K562 (cell line): ENCODE measurements around the gene KRTCAP2. TPM values are rescaled to one million over a fixed set of nuclear protein-coding genes. Genes with fewer than 3 reads are reported as not detected.

Experiments
- CCAR2 ChIP-seq: fragments of 200-400 bp; formaldehyde crosslinking; IDR thresholded peaks from 2 replicates; pipeline ENCODE4 v1.6.1; 2017; ENCODE audit warnings: mild to moderate bottlenecking, low read depth, low read length
- CREB3L1 ChIP-seq: fragments of 450-650 bp; IDR thresholded peaks from 2 replicates; pipeline ENCODE4 v1.6.1; 2014; ENCODE audit warnings: low read depth, mild to moderate bottlenecking, moderate library complexity, borderline replicate concordance
- EHMT2 ChIP-seq: fragments of 450-650 bp; IDR thresholded peaks from 2 replicates; pipeline ENCODE4 v1.6.1; 2018; ENCODE audit warnings: antibody characterized with exemption
- EP400 ChIP-seq: fragments of 450-650 bp; IDR thresholded peaks from 2 replicates; pipeline ENCODE4 v1.6.1; 2017; ENCODE audit warnings: antibody characterized with exemption, mild to moderate bottlenecking, moderate library complexity
- JUNB ChIP-seq: fragments of 450-650 bp; formaldehyde crosslinking; conservative IDR thresholded peaks from 2 replicates; pipeline ENCODE4 v1.4.0; 2020; ENCODE audit warnings: mild to moderate bottlenecking
- KDM4B ChIP-seq, 2 experiments: fragments of 450-650 bp in 1 of 2; sonication (generic) in 1 of 2; IDR thresholded peaks; 2 replicates each; pipeline ENCODE4 v1.6.1; 2016 to 2017; ENCODE audit warnings: borderline replicate concordance in 2 of 2, antibody characterized with exemption in 1 of 2, low read depth in 1 of 2, mild to moderate bottlenecking in 1 of 2
- MBD2 ChIP-seq: sonication (generic); IDR thresholded peaks from 2 replicates; pipeline ENCODE4 v1.6.1; 2016; ENCODE audit warnings: low read depth, borderline replicate concordance
- NCOA1 ChIP-seq: fragments of 450-650 bp; IDR thresholded peaks from 2 replicates; pipeline ENCODE4 v1.6.1; 2016; ENCODE audit warnings: low read depth
- NR2C1 ChIP-seq, 2 experiments: fragments of 450-650 bp; IDR thresholded peaks; 2 replicates each; pipeline ENCODE4 v1.6.1; 2017; ENCODE audit warnings: mild to moderate bottlenecking in 2 of 2, antibody characterized with exemption in 1 of 2, inconsistent platforms in 1 of 2, missing compliant biosample characterization in 1 of 2, missing genetic modification characterization in 1 of 2
- NRF1 ChIP-seq, 2 experiments: fragments of 450-650 bp; IDR thresholded peaks in 1 of 2; conservative IDR thresholded peaks in 1 of 2; 2 replicates each; pipeline ENCODE4 v1.6.1; 2014; ENCODE audit warnings: mild to moderate bottlenecking in 2 of 2
- POU5F1 ChIP-seq: fragments of 150-350 bp; IDR thresholded peaks from 2 replicates; pipeline ENCODE4 v1.6.1; 2014; ENCODE audit warnings: borderline replicate concordance, low read length, low read depth, mild to moderate bottlenecking; ENCODE audit not compliant: partially characterized antibody
- PRPF4 ChIP-seq: fragments of 200-400 bp; formaldehyde crosslinking; IDR thresholded peaks from one replicate; pipeline ENCODE4 v1.6.1; 2017; ENCODE audit warnings: low read length, low read depth, mild to moderate bottlenecking; ENCODE audit not compliant: insufficient read depth, poor library complexity, severe bottlenecking
- RNF219 ChIP-seq: fragments of 250-450 bp; sonication (Bioruptor Pico); IDR thresholded peaks from 2 replicates; pipeline ENCODE4 v1.5.0; 2022; ENCODE audit warnings: mild to moderate bottlenecking
- SMAD1 ChIP-seq: fragments of 150-350 bp; IDR thresholded peaks from 2 replicates; pipeline ENCODE4 v1.6.1; 2014; ENCODE audit warnings: low read length, low read depth; ENCODE audit not compliant: partially characterized antibody
- STAT5B ChIP-seq: fragments of 250-450 bp; sonication (Bioruptor Pico); IDR thresholded peaks from 2 replicates; pipeline ENCODE4 v1.8.0; 2021; ENCODE audit warnings: mild to moderate bottlenecking, inconsistent platforms
- SUPT5H ChIP-seq: fragments of 450-650 bp; IDR thresholded peaks from 2 replicates; pipeline ENCODE4 v1.6.1; 2016
- TBL1XR1 ChIP-seq, 2 experiments: IDR thresholded peaks; 2 replicates each; pipeline ENCODE4 v1.6.1; 2012; ENCODE audit warnings: improper control_type of control experiment in 2 of 2, low read length in 2 of 2, mild to moderate bottlenecking in 1 of 2
- TRIM24 ChIP-seq, 2 experiments: fragments of 450-650 bp; IDR thresholded peaks; 2 replicates each; pipeline ENCODE4 v1.6.1; 2016
- ZEB2 ChIP-seq: fragments of 450-650 bp; IDR thresholded peaks from 2 replicates; pipeline ENCODE4 v1.6.1; 2016
- ZNF140 ChIP-seq: fragments of 250-450 bp; sonication (Bioruptor Pico); IDR thresholded peaks from 2 replicates; pipeline ENCODE4 v1.8.0; 2021; ENCODE audit warnings: moderate library complexity, mild to moderate bottlenecking, inconsistent platforms
- ZNF253 ChIP-seq: fragments of 250-450 bp; sonication (Bioruptor Pico); conservative IDR thresholded peaks from 2 replicates; pipeline ENCODE4 v1.6.1; 2021; ENCODE audit warnings: mild to moderate bottlenecking
- ZNF311 ChIP-seq: fragments of 250-450 bp; sonication (Bioruptor Pico); IDR thresholded peaks from 2 replicates; pipeline ENCODE4 v1.4.0; 2020; ENCODE audit warnings: mild to moderate bottlenecking, moderate library complexity
- ZNF707 ChIP-seq: fragments of 250-450 bp; sonication (Bioruptor Pico); conservative IDR thresholded peaks from 2 replicates; pipeline ENCODE4 v1.8.0; 2022; ENCODE audit warnings: inconsistent platforms, mild to moderate bottlenecking, moderate library complexity
- polyA plus RNA-seq, 8 experiments: library from polyadenylated mRNA; depleted of rRNA in 4 of 8; stranded (reverse) in 5 of 8; unstranded in 3 of 8; fragments of >200 nt; fragmentation: Nextera tagmentation in 2 of 8; fragmentation: Illumina TruSeq in 1 of 8; extraction: Ambion mirVana in 2 of 8; extraction: Trizol in 1 of 8; gene quantifications; 2 replicates each; pipeline versions ENCODE4 v1.2.1 to v1.2.3, GENCODE V29; 2011 to 2014; ENCODE audit warnings: inconsistent platforms in 1 of 8, missing spikeins in 1 of 8
- total RNA-seq, 7 experiments: library from RNA; depleted of rRNA in 6 of 7; stranded (reverse); fragments of >200 nt in 6 of 7; fragmentation: Illumina TruSeq in 2 of 7; extraction: Trizol in 2 of 7; gene quantifications; 2 replicates each; pipeline versions ENCODE4 v1.2.1 to v1.2.3, GENCODE V29; 2011 to 2021; ENCODE audit warnings: low replicate concordance in 1 of 7
- TF ChIP-seq, protein P1 (sequence below): fragments of 450-650 bp; IDR thresholded peaks from 2 replicates; pipeline ENCODE4 v1.6.1; 2016

Gene KRTCAP2
- total and polyA plus RNA-seq, 9 of the 15 experiments (the other 6 are each of a cell fraction or from before 2014, with no cell fraction given) = 126 to 436 (median 244) TPM

DNA sequence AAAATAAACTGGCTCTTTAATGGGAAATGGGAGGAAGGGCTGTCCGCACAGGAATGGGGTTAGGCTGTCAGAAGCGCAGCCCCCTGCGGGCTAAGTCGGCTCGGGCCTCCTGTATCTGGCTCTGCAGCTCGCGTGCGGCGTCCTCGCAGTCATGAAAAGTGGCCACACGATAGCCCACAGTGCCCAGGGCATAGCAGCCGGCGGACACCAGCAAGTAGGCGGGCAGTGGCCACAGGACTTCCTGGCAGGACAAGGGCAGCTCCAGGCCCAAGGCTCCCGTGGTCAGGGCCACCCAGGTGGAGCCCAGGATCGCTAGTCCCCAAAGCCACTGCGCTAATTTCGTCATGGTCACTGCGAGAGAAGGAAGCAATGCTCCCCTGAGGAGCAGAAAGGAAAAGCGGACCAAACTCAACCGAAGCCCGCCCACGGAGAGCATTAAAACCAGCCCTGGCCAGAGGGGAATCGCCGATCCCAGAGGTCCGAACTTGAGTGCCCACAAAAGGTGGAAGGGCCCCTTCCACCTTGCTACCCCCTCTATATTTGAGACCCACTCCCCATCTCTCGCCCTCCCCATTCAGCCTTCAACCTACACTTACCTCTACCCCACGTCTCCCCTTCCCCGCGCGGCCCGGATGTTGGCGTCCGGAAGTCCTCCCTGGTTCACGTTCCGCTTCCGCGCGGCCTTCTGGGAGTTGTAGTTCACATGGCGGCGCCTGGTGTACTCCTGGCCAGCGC lies 33.0 kb downstream of the KRTCAP2 start, which contains the start of gene DPM3 (continued):
- TF ChIP-seq STAT5B (CRISPR knock-in tag) (no peak), SMAD1 (peak; percentile 63), MBD2 (peak; percentile 84), POU5F1 (peak; percentile 59), SUPT5H (peak; percentile 92), ZEB2 (peak; percentile 85), NR2C1 (IDR thresholded peaks at IDR 0.05) (peak; percentile 88), NR2C1 (tag; IDR thresholded peaks at IDR 0.05) (peak; percentile 93), CCAR2 (no peak), ZNF707 (CRISPR knock-in tag) (no peak), CREB3L1 (peak; percentile 89), ZNF253 (no peak), TBL1XR1 (IDR thresholded peaks at IDR 0.05; ENCODE audit: low read length in 2 of 2) (no peak), NCOA1 (peak; percentile 94), NRF1 (conservative IDR thresholded peaks at IDR 0.05 in 1 of 2, IDR thresholded peaks at IDR 0.05 in 1 of 2) (peak; percentile 14 to 24; a peak in 1 of 4 replicates), RNF219 (no peak), PRPF4 (no peak), ZNF140 (CRISPR knock-in tag) (no peak), ZNF311 (CRISPR knock-in tag) (no peak), EHMT2 (no peak), JUNB (CRISPR knock-in tag) (no peak), TRIM24 (IDR thresholded peaks at IDR 0.05) (peak in 1 of 2 experiments; percentile 90; a peak in 2 of 4 replicates), KDM4B (IDR thresholded peaks at IDR 0.05; ENCODE audit: borderline replicate concordance in 2 of 2, low read depth in 1 of 2) (peak in 1 of 2 experiments; percentile 99; a peak in 2 of 4 replicates), EP400 (peak; percentile 76)
- TF ChIP-seq, protein P1, sequence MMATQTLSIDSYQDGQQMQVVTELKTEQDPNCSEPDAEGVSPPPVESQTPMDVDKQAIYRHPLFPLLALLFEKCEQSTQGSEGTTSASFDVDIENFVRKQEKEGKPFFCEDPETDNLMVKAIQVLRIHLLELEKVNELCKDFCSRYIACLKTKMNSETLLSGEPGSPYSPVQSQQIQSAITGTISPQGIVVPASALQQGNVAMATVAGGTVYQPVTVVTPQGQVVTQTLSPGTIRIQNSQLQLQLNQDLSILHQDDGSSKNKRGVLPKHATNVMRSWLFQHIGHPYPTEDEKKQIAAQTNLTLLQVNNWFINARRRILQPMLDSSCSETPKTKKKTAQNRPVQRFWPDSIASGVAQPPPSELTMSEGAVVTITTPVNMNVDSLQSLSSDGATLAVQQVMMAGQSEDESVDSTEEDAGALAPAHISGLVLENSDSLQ = peak; percentile 84
